Measurements from ENCODE around the gene GPR161. TPM values are rescaled to one million over a fixed set of nuclear protein-coding genes. Genes with fewer than 3 reads are reported as not detected.

GPR161 gene
- total RNA-seq, 2 experiments from 2014 or later, result 0.15 TPM; not detected in 1

DNA sequence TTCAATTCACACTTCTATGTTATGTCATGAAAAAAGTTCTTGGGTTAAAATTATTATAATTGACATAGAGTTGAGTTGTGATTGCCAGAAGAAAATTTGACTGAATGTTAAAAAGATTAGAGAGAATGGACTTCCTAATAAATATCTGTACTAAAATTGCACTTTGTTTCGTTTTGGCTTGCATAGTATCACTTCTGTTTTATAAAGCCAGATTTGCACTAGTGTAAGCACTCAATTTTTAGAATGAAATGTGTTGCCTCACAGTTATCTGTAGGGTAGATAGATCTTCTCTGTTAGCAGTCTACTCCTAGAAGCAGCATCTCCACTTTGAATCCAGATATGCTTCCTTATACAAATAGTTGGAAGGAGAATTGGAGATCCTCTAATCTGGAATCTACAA lies 104.7 kb downstream of the GPR161 start:
- no peak overlapping the region for H3K27ac ChIP-seq (ENCODE audit: low read depth, low read length, poor library complexity, severe bottlenecking)
- TF ChIP-seq CTCF (conservative IDR thresholded peaks at IDR 0.05; ENCODE audit: low read length), result no peak
- TF ChIP-seq EZH2phosphoT487 (IDR thresholded peaks at IDR 0.05; ENCODE audit: borderline replicate concordance, low read depth, low read length), result no peak
- CTCF ChIA-PET (ENCODE audit: unreplicated experiment), result no interaction called here
- H3K4me2 ChIP-seq (ENCODE audit: low read length), result no peak overlapping the region
- H3K79me2 ChIP-seq (ENCODE audit: insufficient read depth, low read depth, low read length), result no peaks in the 10 kb centered on the region
- no peak overlapping the region for H2AFZ ChIP-seq (ENCODE audit: low read length)
- H3K9me2 ChIP-seq (ENCODE audit: insufficient read depth, low read length), result no peaks in the 10 kb centered on the region
- BruUV-seq (replicated peaks), result no TSS peak
- intact Hi-C loops (cut with micrococcal nuclease; ENCODE audit: unreplicated experiment), result no loop called here
- POLR2A ChIA-PET, result interaction anchor here (0.6 kb wide), 1 partner anchor 21 kb away, joined by 5 read pairs; no protein-coding TSS in a partner anchor
- H3K4me1 ChIP-seq (ENCODE audit: insufficient read depth, low read length, poor library complexity, severe bottlenecking), result peaks cover 4% of the 10 kb centered on the region
- H3K36me3 ChIP-seq (ENCODE audit: insufficient read depth, low read length), result no peaks in the 10 kb centered on the region
- H4K20me1 ChIP-seq (ENCODE audit: insufficient read depth, low read length), result no peaks in the 10 kb centered on the region
- no peak overlapping the region for H3K4me3 ChIP-seq (ENCODE audit: low read depth, low read length, poor library complexity, severe bottlenecking)
- no peaks in the 10 kb centered on the region for H3K9me3 ChIP-seq (ENCODE audit: low read length)
- DNase-seq (ENCODE audit: low spot score), result no peak

- H3K4me1 ChIP-seq (ENCODE audit: insufficient read depth, low read length, poor library complexity, severe bottlenecking), result peaks cover 4% of the 10 kb centered on the region
- no peak overlapping the region for H2AFZ ChIP-seq (ENCODE audit: low read length)
- TF ChIP-seq CTCF (conservative IDR thresholded peaks at IDR 0.05; ENCODE audit: low read length) (no peak), EZH2phosphoT487 (IDR thresholded peaks at IDR 0.05; ENCODE audit: borderline replicate concordance, low read depth, low read length) (no peak)
- no peaks in the 10 kb centered on the region for H3K9me3 ChIP-seq (ENCODE audit: low read length)
- H3K27ac ChIP-seq (ENCODE audit: low read depth, low read length, poor library complexity, severe bottlenecking), result no peak overlapping the region
- H3K4me3 ChIP-seq (ENCODE audit: low read depth, low read length, poor library complexity, severe bottlenecking), result no peak overlapping the region
- intact Hi-C loops (cut with micrococcal nuclease; ENCODE audit: unreplicated experiment), result no loop called here
- POLR2A ChIA-PET, result interaction anchor here (0.6 kb wide), 1 partner anchor 21 kb away, joined by 5 read pairs; no protein-coding TSS in a partner anchor
- no peak overlapping the region for H3K4me2 ChIP-seq (ENCODE audit: low read length)
- CTCF ChIA-PET (ENCODE audit: unreplicated experiment), result no interaction called here
- H3K36me3 ChIP-seq (ENCODE audit: insufficient read depth, low read length), result no peaks in the 10 kb centered on the region
- no peak for DNase-seq (ENCODE audit: low spot score)
- H4K20me1 ChIP-seq (ENCODE audit: insufficient read depth, low read length), result no peaks in the 10 kb centered on the region
- no peaks in the 10 kb centered on the region for H3K79me2 ChIP-seq (ENCODE audit: insufficient read depth, low read depth, low read length)
- no TSS peak for BruUV-seq (replicated peaks)
- no peaks in the 10 kb centered on the region for H3K9me2 ChIP-seq (ENCODE audit: insufficient read depth, low read length)
Measured at GRCh38 chr1:168031627-168032026, 105.1 kb downstream of the GPR161 start.

DNA sequence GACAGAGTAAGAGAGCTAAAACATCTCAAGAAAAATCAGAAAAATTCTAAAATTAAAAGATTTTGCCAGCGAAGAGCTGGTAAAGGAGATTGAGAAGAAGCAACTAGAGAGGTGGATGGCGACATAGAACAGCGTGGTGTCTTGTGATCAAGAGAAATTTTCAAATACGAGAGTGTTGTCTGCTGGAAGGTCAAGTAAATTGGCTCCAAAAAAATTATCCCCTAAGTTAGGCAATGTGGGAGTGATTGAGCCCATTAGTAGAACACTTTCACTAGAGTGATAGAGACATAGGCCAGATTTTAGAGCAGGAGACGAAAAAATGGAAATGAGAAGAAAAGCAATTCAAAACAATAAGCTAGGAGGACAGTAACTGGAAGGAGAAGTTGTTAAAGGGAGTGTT lies 105.5 kb downstream of the GPR161 start:
- H3K9me3 ChIP-seq (ENCODE audit: low read length), result no peaks in the 10 kb centered on the region
- no peaks in the 10 kb centered on the region for H3K9me2 ChIP-seq (ENCODE audit: insufficient read depth, low read length)
- no peak overlapping the region for H3K4me3 ChIP-seq (ENCODE audit: low read depth, low read length, poor library complexity, severe bottlenecking)
- no TSS peak for BruUV-seq (replicated peaks)
- H3K79me2 ChIP-seq (ENCODE audit: insufficient read depth, low read depth, low read length), result no peaks in the 10 kb centered on the region
- H2AFZ ChIP-seq (ENCODE audit: low read length), result no peak overlapping the region
- intact Hi-C loops (cut with micrococcal nuclease; ENCODE audit: unreplicated experiment), result no loop called here
- no peak overlapping the region for H3K27ac ChIP-seq (ENCODE audit: low read depth, low read length, poor library complexity, severe bottlenecking)
- no peaks in the 10 kb centered on the region for H4K20me1 ChIP-seq (ENCODE audit: insufficient read depth, low read length)
- no peak for DNase-seq (ENCODE audit: low spot score)
- no peak for TF ChIP-seq EZH2phosphoT487 (IDR thresholded peaks at IDR 0.05; ENCODE audit: borderline replicate concordance, low read depth, low read length)
- TF ChIP-seq CTCF (conservative IDR thresholded peaks at IDR 0.05; ENCODE audit: low read length), result no peak
- H3K4me2 ChIP-seq (ENCODE audit: low read length), result no peak overlapping the region
- ChIA-PET CTCF (ENCODE audit: unreplicated experiment) (no interaction called here), POLR2A (interaction anchor here (0.6 to 0.7 kb wide), 2 partner anchors 18 to 20 kb away, joined by 3 to 5 read pairs; no protein-coding TSS in a partner anchor)
- H3K4me1 ChIP-seq (ENCODE audit: insufficient read depth, low read length, poor library complexity, severe bottlenecking), result peaks cover 4% of the 10 kb centered on the region
- H3K36me3 ChIP-seq (ENCODE audit: insufficient read depth, low read length), result no peaks in the 10 kb centered on the region

Other genes starting within 250 kb of the GPR161 start
- gene ADCY10, start 222.8 kb downstream of the GPR161 start, total RNA-seq (2014; rRNA removed; shearing (Covaris generic)), result 0.10 TPM in 1 of 2 replicates, not detected in the other
- 0.15 TPM in 1 of 2 replicates, not detected in the other for gene ADCY10, start 222.8 kb downstream of the GPR161 start, total RNA-seq (2022)
- 23.2 and 25.4 TPM in 2 replicates for gene DCAF6, start 200.2 kb downstream of the GPR161 start, total RNA-seq (2014; rRNA removed; shearing (Covaris generic))
- gene DCAF6, start 200.2 kb downstream of the GPR161 start, total RNA-seq (2022), result 30.6 and 31.9 TPM in 2 replicates
- 19.4 and 31.1 TPM in 2 replicates for gene MPC2, start 199.9 kb downstream of the GPR161 start, total RNA-seq (2014; rRNA removed; shearing (Covaris generic))
- 56.4 and 65.1 TPM in 2 replicates for gene MPC2, start 199.9 kb downstream of the GPR161 start, total RNA-seq (2022)
- gene TIPRL, start 42.0 kb upstream of the GPR161 start, total RNA-seq (2014; rRNA removed; shearing (Covaris generic)), result 36.0 and 37.8 TPM in 2 replicates
- 54.3 and 64.8 TPM in 2 replicates for gene TIPRL, start 42.0 kb upstream of the GPR161 start, total RNA-seq (2022)
- gene SFT2D2, start 89.1 kb upstream of the GPR161 start, total RNA-seq (2014; rRNA removed; shearing (Covaris generic)), result 20.7 and 22.3 TPM in 2 replicates
- gene SFT2D2, start 89.1 kb upstream of the GPR161 start, total RNA-seq (2022), result 46.6 and 50.0 TPM in 2 replicates
- 0.22 and 0.23 TPM in 2 replicates for gene TBX19, start 143.9 kb upstream of the GPR161 start, total RNA-seq (2014; rRNA removed; shearing (Covaris generic))
- 0.37 and 0.74 TPM in 2 replicates for gene TBX19, start 143.9 kb upstream of the GPR161 start, total RNA-seq (2022)